PC-9 (cell line): ENCODE results near the gene UBE2R2. TPM values are rescaled to one million over a fixed set of nuclear protein-coding genes. Genes with fewer than 3 reads are reported as not detected.

Source experiments
- BruUV-seq: library from RNA; stranded (reverse); fragments of 400-500 nt; replicated peaks from 2 replicates; lab custom pipeline; 2021; lab: Mats Ljungman, UMichigan
- CTCF ChIA-PET: fragments of 300-600 bp; sonication (Branson Sonifier 250); formaldehyde crosslinking; loops from one replicate; lab custom pipeline; 2022; ENCODE audit warnings: antibody characterized with exemption; lab: Charles Lee
- POLR2A ChIA-PET: fragments of 300-600 bp; sonication (Branson Sonifier 250); formaldehyde crosslinking; loops from one replicate; lab custom pipeline; 2022; ENCODE audit warnings: antibody characterized with exemption; ENCODE audit not compliant: unreplicated experiment; lab: Charles Lee
- DNase-seq, 2 experiments: peaks; one replicate each; pipeline versions ENCODE4 v3.0.0 to v3.0.0-alpha.2; 2015 to 2022; ENCODE audit warnings: mixed read lengths in 1 of 2
- H2AFZ ChIP-seq: fragments of 200-600 bp; sonication (generic); 2 replicates; pipeline ENCODE4 v1.8.1; 2017; ENCODE audit warnings: antibody characterized with exemption
- H3F3A ChIP-seq: fragments of 200-600 bp; sonication (generic); 2 replicates; pipeline ENCODE4 v1.8.1; 2017; ENCODE audit warnings: antibody characterized with exemption, mild to moderate bottlenecking, low read depth; ENCODE audit not compliant: insufficient read depth
- H3K27ac ChIP-seq: fragments of 200-600 bp; sonication (generic); 2 replicates; pipeline ENCODE4 v1.6.1; 2016; ENCODE audit warnings: mixed run types
- H3K27me3 ChIP-seq: fragments of 200-600 bp; sonication (generic); 2 replicates; pipeline ENCODE4 v1.6.1; 2016; ENCODE audit warnings: low read depth, mixed run types; ENCODE audit not compliant: insufficient read depth
- H3K36me3 ChIP-seq: fragments of 200-600 bp; sonication (generic); 2 replicates; pipeline ENCODE4 v1.6.1; 2016; ENCODE audit warnings: low read depth, mixed run types
- H3K4me1 ChIP-seq: fragments of 200-600 bp; sonication (generic); replicated peaks from 2 replicates; pipeline ENCODE4 v1.6.1; 2016; ENCODE audit warnings: mixed run types; ENCODE audit not compliant: insufficient read depth
- H3K4me2 ChIP-seq: fragments of 200-600 bp; sonication (generic); 2 replicates; pipeline ENCODE4 v1.6.1; 2017; ENCODE audit warnings: mixed run types
- H3K4me3 ChIP-seq: fragments of 200-600 bp; sonication (generic); 2 replicates; pipeline ENCODE4 v1.6.1; 2016; ENCODE audit warnings: mixed run types
- H3K79me2 ChIP-seq: fragments of 200-600 bp; sonication (generic); 2 replicates; pipeline ENCODE4 v1.6.1; 2017; ENCODE audit warnings: low read depth, mixed run types
- H3K9me2 ChIP-seq: fragments of 200-600 bp; sonication (generic); 2 replicates; pipeline ENCODE4 v1.8.1; 2017; ENCODE audit warnings: mild to moderate bottlenecking; ENCODE audit not compliant: insufficient read depth
- H3K9me3 ChIP-seq: fragments of 200-600 bp; sonication (generic); 2 replicates; pipeline ENCODE4 v1.8.1; 2016; ENCODE audit warnings: low read depth; ENCODE audit not compliant: insufficient read depth
- H4K20me1 ChIP-seq: fragments of 200-600 bp; sonication (generic); 2 replicates; pipeline ENCODE4 v1.8.1; 2017; ENCODE audit not compliant: insufficient read depth
- EZH2 ChIP-seq: fragments of 200-600 bp; sonication (generic); IDR thresholded peaks from 2 replicates; pipeline ENCODE4 v1.8.0; 2017; ENCODE audit warnings: antibody characterized with exemption, low read depth
- intact Hi-C: fragments of 100-400 bp; cut with micrococcal nuclease; formaldehyde crosslinking; loops from one replicate; pipeline ENCODE4 v1.10.0; 2022; ENCODE audit not compliant: unreplicated experiment
- total RNA-seq: library from RNA; stranded (reverse); gene quantifications from 2 replicates; pipeline ENCODE4 v1.2.3, GENCODE V29; 2021
- TF ChIP-seq, protein P1 (sequence below): fragments of 200-600 bp; sonication (generic); conservative IDR thresholded peaks from 2 replicates; pipeline ENCODE4 v1.6.1; 2017; ENCODE audit warnings: mixed run types, antibody characterized with exemption, mild to moderate bottlenecking, moderate library complexity

Gene UBE2R2
- total RNA-seq, 1 experiment from 2014 or later = 38.9 TPM

DNA sequence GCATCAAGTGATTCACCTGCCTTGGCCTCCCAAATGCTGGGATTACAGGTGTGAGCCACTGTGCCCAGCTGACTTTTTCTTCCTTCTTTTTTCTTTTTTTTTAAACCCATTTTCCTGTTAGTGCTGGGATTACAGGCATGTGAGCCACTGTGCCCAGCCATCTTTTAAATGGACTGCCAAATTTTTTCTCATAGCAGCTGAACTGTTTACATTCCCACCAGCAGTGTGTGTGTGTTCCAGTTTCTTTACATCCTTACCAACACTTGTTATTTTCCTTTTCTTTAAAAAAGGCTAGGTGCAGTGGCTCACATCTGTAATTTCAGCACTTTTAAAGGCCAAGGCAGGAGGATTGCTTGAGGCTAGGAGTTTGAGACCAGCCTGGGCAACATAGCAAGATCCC, 76.9 kb downstream of the UBE2R2 start:
- Histone ChIP-seq H3K79me2 (peaks cover 19% of the 10 kb centered on the region; the same call in 1 of the 2 replicates), H3K36me3 (no peaks in the 10 kb centered on the region), H3K27me3 (no peaks in the 10 kb centered on the region), H2AFZ (no peak overlapping the region), H3K9me3 (no peaks in the 10 kb centered on the region), H3K4me3 (no peak overlapping the region), H3F3A (no peaks in the 10 kb centered on the region), H3K4me1 (no peaks in the 10 kb centered on the region), H3K27ac (no peak overlapping the region), H3K9me2 (no peaks in the 10 kb centered on the region), H3K4me2 (no peak overlapping the region), H4K20me1 (peaks cover 19% of the 10 kb centered on the region)
- ChIA-PET CTCF (no interaction called here), POLR2A (no interaction called here)
- no TSS peak for BruUV-seq
- TF ChIP-seq EZH2 = no peak
- TF ChIP-seq, protein P1, sequence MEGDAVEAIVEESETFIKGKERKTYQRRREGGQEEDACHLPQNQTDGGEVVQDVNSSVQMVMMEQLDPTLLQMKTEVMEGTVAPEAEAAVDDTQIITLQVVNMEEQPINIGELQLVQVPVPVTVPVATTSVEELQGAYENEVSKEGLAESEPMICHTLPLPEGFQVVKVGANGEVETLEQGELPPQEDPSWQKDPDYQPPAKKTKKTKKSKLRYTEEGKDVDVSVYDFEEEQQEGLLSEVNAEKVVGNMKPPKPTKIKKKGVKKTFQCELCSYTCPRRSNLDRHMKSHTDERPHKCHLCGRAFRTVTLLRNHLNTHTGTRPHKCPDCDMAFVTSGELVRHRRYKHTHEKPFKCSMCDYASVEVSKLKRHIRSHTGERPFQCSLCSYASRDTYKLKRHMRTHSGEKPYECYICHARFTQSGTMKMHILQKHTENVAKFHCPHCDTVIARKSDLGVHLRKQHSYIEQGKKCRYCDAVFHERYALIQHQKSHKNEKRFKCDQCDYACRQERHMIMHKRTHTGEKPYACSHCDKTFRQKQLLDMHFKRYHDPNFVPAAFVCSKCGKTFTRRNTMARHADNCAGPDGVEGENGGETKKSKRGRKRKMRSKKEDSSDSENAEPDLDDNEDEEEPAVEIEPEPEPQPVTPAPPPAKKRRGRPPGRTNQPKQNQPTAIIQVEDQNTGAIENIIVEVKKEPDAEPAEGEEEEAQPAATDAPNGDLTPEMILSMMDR = no peak
- DNase-seq = no peak
- intact Hi-C loops = no loop called here

DNA sequence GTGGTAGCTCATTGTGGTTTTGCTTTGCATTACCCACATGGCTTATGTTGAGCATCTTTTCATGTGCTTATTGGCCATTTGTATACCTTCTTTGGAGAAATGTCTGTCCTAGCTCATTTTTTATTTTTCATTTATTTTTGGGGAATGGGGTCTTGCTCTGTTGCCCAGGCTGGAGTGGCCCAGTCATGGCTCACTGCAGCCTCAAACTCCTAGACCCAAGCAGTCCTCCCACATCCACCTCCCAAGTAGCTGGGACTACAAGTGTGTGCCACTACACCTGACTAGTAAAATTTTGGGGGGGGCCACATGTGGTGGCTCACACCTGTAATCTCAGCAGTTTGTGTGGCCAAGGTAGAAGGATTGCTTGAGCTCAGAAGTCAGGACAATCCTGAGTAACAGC, 77.4 kb downstream of the UBE2R2 start:
- ChIA-PET CTCF (no interaction called here), POLR2A (interaction anchor here (0.5 kb wide), 1 partner anchor 12 kb away, joined by 5 read pairs; no protein-coding TSS in a partner anchor)
- Histone ChIP-seq H2AFZ (no peak overlapping the region), H3K9me2 (no peaks in the 10 kb centered on the region), H4K20me1 (peaks cover 19% of the 10 kb centered on the region), H3K79me2 (peaks cover 19% of the 10 kb centered on the region; the same call in 1 of the 2 replicates), H3K4me1 (no peaks in the 10 kb centered on the region), H3K9me3 (no peaks in the 10 kb centered on the region), H3F3A (no peaks in the 10 kb centered on the region), H3K4me2 (no peak overlapping the region), H3K36me3 (no peaks in the 10 kb centered on the region), H3K4me3 (no peak overlapping the region), H3K27me3 (no peaks in the 10 kb centered on the region), H3K27ac (no peak overlapping the region)
- BruUV-seq = no TSS peak
- TF ChIP-seq EZH2 = no peak
- TF ChIP-seq, protein P1 = no peak
- no peak for DNase-seq
- intact Hi-C loops = no loop called here

DNA sequence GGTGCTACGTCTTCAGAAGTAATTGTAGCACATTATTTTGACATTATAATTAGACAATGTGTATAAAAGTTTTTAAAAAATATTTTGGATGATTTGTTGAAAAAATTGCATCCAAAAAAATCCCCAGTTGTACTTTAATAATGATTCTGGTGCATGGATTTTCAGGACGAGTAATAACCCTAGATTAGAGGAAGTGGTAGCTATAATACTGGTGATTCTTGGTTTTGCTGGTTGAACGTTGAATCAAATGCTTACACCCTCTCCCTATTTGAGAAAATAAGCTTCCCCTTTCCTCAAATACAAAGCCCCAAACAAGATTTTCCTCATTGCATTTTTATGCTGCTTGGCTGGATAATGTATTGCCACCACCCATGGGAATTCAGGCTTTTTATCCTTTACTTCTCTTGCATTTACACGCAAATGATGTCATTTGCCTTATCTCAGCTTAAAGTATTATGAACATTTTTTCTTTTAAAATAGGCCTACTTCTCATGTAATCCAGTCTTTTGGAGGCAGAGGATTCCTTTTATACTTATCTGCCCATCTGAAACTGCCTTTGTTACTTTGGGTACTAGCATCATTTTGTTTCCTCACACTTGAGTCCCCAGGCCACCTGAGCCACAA, 86.3 kb downstream of the UBE2R2 start:
- no peak for DNase-seq
- H3K79me2 ChIP-seq = peaks cover 18% of the 10 kb centered on the region
- POLR2A ChIA-PET = no interaction called here

More for the DNA sequence above, 86.3 kb downstream of the UBE2R2 start:
- peaks cover 13% of the 10 kb centered on the region for H4K20me1 ChIP-seq
- CTCF ChIA-PET = no interaction called here
- H3F3A ChIP-seq = peaks cover 9% of the 10 kb centered on the region; the same call in 1 of the 2 replicates
- H3K4me2 ChIP-seq = no peak overlapping the region
- H2AFZ ChIP-seq = no peak overlapping the region
- BruUV-seq = no TSS peak
- no peak overlapping the region for H3K4me3 ChIP-seq
- H3K27ac ChIP-seq = no peak overlapping the region
- H3K9me2 ChIP-seq = no peaks in the 10 kb centered on the region
- H3K9me3 ChIP-seq = no peaks in the 10 kb centered on the region
- intact Hi-C loops = no loop called here
- H3K27me3 ChIP-seq = no peaks in the 10 kb centered on the region
- H3K4me1 ChIP-seq = no peaks in the 10 kb centered on the region
- H3K36me3 ChIP-seq = no peaks in the 10 kb centered on the region
- TF ChIP-seq, protein P1 = no peak
- no peak for TF ChIP-seq EZH2
